H1 (cell line): ENCODE data around the gene SIPA1L2. TPM values are rescaled to one million over a fixed set of nuclear protein-coding genes. Genes with fewer than 3 reads are reported as not detected.

Experiments used
- EP300 ChIP-seq, 2 experiments: IDR thresholded peaks; 1 replicate in 1 of 2; 2 replicates in 1 of 2; pipeline ENCODE4 v1.6.1; 2011 to 2012; ENCODE audit warnings: low read depth in 2 of 2, low read length in 2 of 2, mild to moderate bottlenecking in 2 of 2, borderline replicate concordance in 1 of 2, inconsistent platforms in 1 of 2, moderate library complexity in 1 of 2
- GTF2F1 ChIP-seq: IDR thresholded peaks from 2 replicates; pipeline ENCODE4 v1.6.1; 2012; ENCODE audit warnings: low read depth, low read length, improper control_type of control experiment, borderline replicate concordance
- POLR2AphosphoS5 ChIP-seq: IDR thresholded peaks from 2 replicates; pipeline ENCODE4 v1.6.1; 2011; ENCODE audit warnings: low read depth, low read length
- TAF7 ChIP-seq: optimal IDR thresholded peaks from 2 replicates; pipeline ENCODE3; 2011; ENCODE audit warnings: low read depth, mild to moderate bottlenecking, inconsistent platforms, low read length, moderate library complexity, borderline replicate concordance
- polyA plus RNA-seq, 7 experiments: library from polyadenylated mRNA; depleted of rRNA in 3 of 7; stranded (reverse) in 5 of 7; unstranded in 2 of 7; fragments of >200 nt in 5 of 7; fragments of 200-250 nt in 2 of 7; gene quantifications; 1 replicate in 5 of 7; 2 replicates in 1 of 7; 4 replicates in 1 of 7; pipeline versions ENCODE4 v1.2.1 to v1.2.3, GENCODE V29; 2011 to 2013; ENCODE audit warnings: missing spikeins in 2 of 7, mixed read lengths in 2 of 7
- total RNA-seq: library from RNA; stranded (reverse); fragmentation: NEBNext Ultra II Directional; extraction: Animal tissue kit (Norgen Biotek cat#: 25700); gene quantifications from 2 replicates; pipeline ENCODE4 v1.2.1, GENCODE V29; 2021
- TF ChIP-seq, protein P1 (sequence below): IDR thresholded peaks from 2 replicates; pipeline ENCODE4 v1.6.1; 2011; ENCODE audit warnings: low read length, improper control_type of control experiment

SIPA1L2 gene
- total and polyA plus RNA-seq, 2 of the 8 experiments (the other 6 are each of a cell fraction or from before 2014, with no cell fraction given) = 7.7 to 13.2 TPM

GRCh38 chr1:232590744-232591082 lies 39.2 kb downstream of the SIPA1L2 start (continued):
- TF ChIP-seq, protein P1, sequence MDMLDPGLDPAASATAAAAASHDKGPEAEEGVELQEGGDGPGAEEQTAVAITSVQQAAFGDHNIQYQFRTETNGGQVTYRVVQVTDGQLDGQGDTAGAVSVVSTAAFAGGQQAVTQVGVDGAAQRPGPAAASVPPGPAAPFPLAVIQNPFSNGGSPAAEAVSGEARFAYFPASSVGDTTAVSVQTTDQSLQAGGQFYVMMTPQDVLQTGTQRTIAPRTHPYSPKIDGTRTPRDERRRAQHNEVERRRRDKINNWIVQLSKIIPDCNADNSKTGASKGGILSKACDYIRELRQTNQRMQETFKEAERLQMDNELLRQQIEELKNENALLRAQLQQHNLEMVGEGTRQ = no peak
- TF ChIP-seq TAF7 (no peak), POLR2AphosphoS5 (no peak), EP300 (IDR thresholded peaks at IDR 0.05; ENCODE audit: borderline replicate concordance in 1 of 2, low read depth in 2 of 2, low read length in 2 of 2) (no peak), GTF2F1 (no peak)
